Right cardiac atrium (tissue), 5 donors: Measurements from ENCODE around the gene WSB1. TPM values are rescaled to one million over a fixed set of nuclear protein-coding genes. Genes with fewer than 3 reads are reported as not detected.
"Not testable (repeated sequence)": the region's sequence is repeated elsewhere in the genome, so short reads cannot be mapped to it uniquely, and the experiment has no call there.

Experiments used
- ATAC-seq, 2 donors: fragments of 200-7000 bp; cut with Tn5 transposase; one replicate each; pipeline versions ENCODE4 v1.8.0 to v1.9.1; 2020; ENCODE audit warnings: moderate library complexity in 2 of 2, mild to moderate bottlenecking in 1 of 2
- DNase-seq, 3 donors: peaks; one replicate each; pipeline ENCODE4 v3.0.0-alpha.2; 2020
- H3K27ac ChIP-seq: one replicate; pipeline ENCODE4 v1.5.1; 2013; ENCODE audit warnings: mild to moderate bottlenecking, low read length, control low read depth, moderate library complexity
- H3K27me3 ChIP-seq: one replicate; pipeline ENCODE4 v1.6.1; 2013; ENCODE audit not compliant: control insufficient read depth, insufficient read depth
- H3K4me1 ChIP-seq: one replicate; pipeline ENCODE4 v1.6.1; 2013; ENCODE audit warnings: low read length; ENCODE audit not compliant: control insufficient read depth, insufficient read depth
- H3K4me3 ChIP-seq: one replicate; pipeline ENCODE4 v1.5.1; 2013; ENCODE audit warnings: low read length, control low read depth
- H3K9me3 ChIP-seq: one replicate; pipeline ENCODE4 v1.6.1; 2013; ENCODE audit warnings: low read length; ENCODE audit not compliant: control insufficient read depth
- WGBS: extraction: QIAGEN DNeasy Blood & Tissue Kit; methylation state at CpG from one replicate; pipeline ENCODE4 v1.1.7; 2013; 5-methylcytosine and 5-hydroxymethylcytosine counted together
- intact Hi-C, 4 donors: fragments of 100-400 bp; cut with DNase I; formaldehyde crosslinking; loops; one replicate each; pipeline versions ENCODE4 v1.11.0 to v1.14.0; 2022 to 2023
- polyA plus RNA-seq: library from polyadenylated mRNA; stranded (reverse); fragments of 200-250 nt; gene quantifications from one replicate; pipeline ENCODE4 v1.2.3, GENCODE V29; 2013
- total RNA-seq, 4 donors: library from RNA; stranded (reverse); fragmentation: NEBNext Ultra II Directional; extraction: Animal tissue kit (Norgen Biotek cat#: 25700); gene quantifications; one replicate each; pipeline ENCODE4 v1.2.1, GENCODE V29; 2021
- donor health status: healthy with polysubstance abuse.
- donor health status: DM: no; HTN: yes; CAD: no.
- donor health status: DM: no; HTN: no; CAD: no.
- donor health status: DM: no; HTN: yes; CAD: no; lungs with severe emphysema.
- donor health status: DM: yes; HTN: yes; CAD: no.

The WSB1 gene
- total and polyA plus RNA-seq, 5 donors, result 65.6 to 130 (median 83.4) TPM

DNA sequence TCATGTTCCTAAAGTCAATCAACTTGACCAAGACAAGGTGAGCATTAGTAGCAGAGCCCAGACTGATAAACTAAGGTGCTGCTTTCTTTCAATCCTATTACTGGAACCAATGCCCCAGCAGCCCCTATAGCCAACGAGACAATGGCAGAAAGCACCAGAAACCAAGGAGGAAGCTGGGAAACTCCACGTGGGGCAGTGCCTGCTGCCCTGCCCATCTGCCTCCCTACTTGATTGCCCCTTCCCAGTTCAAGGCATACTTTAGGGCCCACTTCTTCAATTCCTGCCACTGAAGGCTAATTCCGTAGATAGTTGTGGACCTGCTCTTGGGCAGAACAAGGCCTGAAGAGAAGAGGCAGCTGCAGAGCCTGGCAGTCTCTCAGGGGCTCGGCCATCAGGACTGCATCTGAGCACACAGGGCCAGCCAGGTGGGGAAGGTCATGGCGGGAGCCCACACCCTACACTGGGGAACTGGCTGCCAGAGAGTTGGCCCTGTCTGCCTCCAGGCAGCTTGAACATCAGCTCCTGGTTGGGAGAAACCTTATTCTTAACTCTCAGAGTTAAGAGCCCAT is 30.9 kb downstream of the WSB1 start:
- no peak overlapping the region for H3K4me3 ChIP-seq
- ATAC-seq (no peak), DNase-seq (no peak)
- H3K27me3 ChIP-seq, result no peaks in the 10 kb centered on the region
- no peaks in the 10 kb centered on the region for H3K9me3 ChIP-seq
- H3K4me1 ChIP-seq, result peaks cover 16% of the 10 kb centered on the region
- 77% methylated on average over 5 of the region's 5 CpGs for WGBS
- no peak overlapping the region for H3K27ac ChIP-seq
- intact Hi-C loops, result loop anchor here in 1 of 4 donors (10.0 kb wide), 1 partner anchor 80 kb away; no protein-coding TSS in a partner anchor

DNA sequence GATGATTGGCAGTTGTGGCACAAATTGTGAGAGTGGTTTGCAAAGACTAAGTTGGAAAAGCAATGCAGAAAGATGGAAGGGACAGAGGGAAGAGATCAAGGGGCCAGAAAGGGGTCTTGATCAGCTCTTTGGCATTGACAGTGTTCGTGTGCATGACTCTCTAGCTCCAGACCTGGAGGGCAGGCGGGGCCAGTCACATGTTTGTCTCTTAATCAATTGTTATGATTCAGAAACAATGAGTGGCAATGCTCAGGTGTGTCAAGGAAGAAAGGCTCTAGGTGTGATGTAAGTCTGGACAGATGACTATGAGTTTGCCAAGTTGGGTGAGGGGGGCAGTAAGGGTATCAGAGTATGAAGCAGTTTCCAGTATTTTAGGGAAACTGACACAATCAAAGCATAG is 32.1 kb downstream of the WSB1 start:
- no peak overlapping the region for H3K4me3 ChIP-seq
- no peaks in the 10 kb centered on the region for H3K9me3 ChIP-seq
- intact Hi-C loops, result loop anchor here in 1 of 4 donors (10.0 kb wide), 1 partner anchor 81 kb away; no protein-coding TSS in a partner anchor
- H3K27ac ChIP-seq, result no peak overlapping the region
- ATAC-seq, result no peak
- no peaks in the 10 kb centered on the region for H3K27me3 ChIP-seq
- DNase-seq, result no peak
- 79% methylated on average over 2 of the region's 2 CpGs for WGBS
- peaks cover 10% of the 10 kb centered on the region for H3K4me1 ChIP-seq

DNA sequence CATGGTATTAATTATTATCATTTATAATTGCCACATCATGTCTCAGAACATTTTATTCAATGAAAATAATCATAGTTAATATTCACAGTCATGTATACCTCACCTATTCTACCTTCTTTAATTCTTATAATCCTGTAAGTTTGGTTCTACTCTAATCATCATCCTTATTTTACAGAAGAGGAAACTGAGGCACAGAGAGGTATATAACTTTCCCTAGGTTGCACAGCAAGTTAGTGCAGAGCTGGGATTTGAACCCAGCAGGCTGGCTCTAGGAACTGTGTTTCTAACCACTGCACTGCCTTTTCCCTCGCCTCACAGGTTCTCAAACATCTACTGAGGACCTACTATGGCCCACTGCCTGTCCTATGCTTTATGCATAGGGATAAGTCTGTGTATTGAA is 32.7 kb downstream of the WSB1 start:
- intact Hi-C loops, result loop anchor here in 1 of 4 donors (10.0 kb wide), 1 partner anchor 82 kb away; no protein-coding TSS in a partner anchor
- no peak overlapping the region for H3K27ac ChIP-seq
- H3K27me3 ChIP-seq, result no peaks in the 10 kb centered on the region
- H3K4me3 ChIP-seq, result no peak overlapping the region
- WGBS, result 96% methylated on average over 1 of the region's 1 CpG
- ATAC-seq (no peak), DNase-seq (no peak)
- H3K4me1 ChIP-seq, result peaks cover 10% of the 10 kb centered on the region
- no peaks in the 10 kb centered on the region for H3K9me3 ChIP-seq

DNA sequence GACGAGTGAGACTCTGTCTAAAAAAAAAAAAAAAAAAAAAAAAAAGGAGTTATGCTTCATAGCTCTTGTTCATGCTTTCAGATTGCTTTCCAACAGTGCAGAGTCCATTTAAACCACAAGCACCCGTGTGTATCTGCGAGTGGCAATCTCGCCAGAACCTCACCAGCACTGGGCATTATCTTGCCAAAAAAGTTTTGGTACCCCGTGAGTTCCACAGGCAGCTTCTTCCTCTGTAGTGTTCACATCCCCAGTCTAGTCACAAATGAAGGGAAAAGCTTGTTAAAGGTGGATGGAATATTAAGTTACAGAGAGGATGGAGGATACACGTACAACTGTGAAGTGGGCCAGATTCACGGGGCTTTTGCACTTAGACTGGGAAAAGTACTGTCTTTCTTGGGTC is 33.5 kb downstream of the WSB1 start:
- no peak for ATAC-seq
- H3K27me3 ChIP-seq, result no peaks in the 10 kb centered on the region
- H3K27ac ChIP-seq, result no peak overlapping the region
- intact Hi-C loops, result loop anchor here in 1 of 4 donors (10.0 kb wide), 1 partner anchor 83 kb away; no protein-coding TSS in a partner anchor
- 82% methylated on average over 7 of the region's 7 CpGs for WGBS
- peaks cover 11% of the 10 kb centered on the region for H3K4me1 ChIP-seq
- no peak for DNase-seq
- no peaks in the 10 kb centered on the region for H3K9me3 ChIP-seq
- no peak overlapping the region for H3K4me3 ChIP-seq

DNA sequence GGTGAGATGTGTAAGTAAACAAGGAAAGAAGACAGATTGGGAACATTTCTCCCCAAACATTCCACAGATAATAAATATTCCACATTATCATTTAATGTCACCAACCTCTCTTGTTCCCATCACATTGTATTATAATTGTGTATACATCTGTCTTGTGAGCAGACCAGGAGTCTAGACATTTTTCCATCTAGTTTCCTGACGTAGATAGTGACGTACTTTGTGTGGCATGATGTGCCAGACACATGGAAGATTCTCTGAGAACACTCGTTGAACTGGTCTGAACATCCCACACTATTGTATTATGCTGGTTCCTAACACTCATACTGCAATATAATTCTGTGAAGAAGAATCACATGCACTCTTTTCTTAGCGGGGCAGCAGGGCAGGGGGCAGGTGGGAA is 34.0 kb downstream of the WSB1 start:
- DNase-seq, result no peak
- 68% methylated on average over 4 of the region's 4 CpGs for WGBS
- no peak for ATAC-seq
- Histone ChIP-seq H3K4me3 (no peak overlapping the region), H3K4me1 (peaks cover 11% of the 10 kb centered on the region), H3K9me3 (no peaks in the 10 kb centered on the region), H3K27me3 (no peaks in the 10 kb centered on the region), H3K27ac (no peak overlapping the region)
- intact Hi-C loops, result loop anchor here in 1 of 4 donors (10.0 kb wide), 1 partner anchor 83 kb away; no protein-coding TSS in a partner anchor

DNA sequence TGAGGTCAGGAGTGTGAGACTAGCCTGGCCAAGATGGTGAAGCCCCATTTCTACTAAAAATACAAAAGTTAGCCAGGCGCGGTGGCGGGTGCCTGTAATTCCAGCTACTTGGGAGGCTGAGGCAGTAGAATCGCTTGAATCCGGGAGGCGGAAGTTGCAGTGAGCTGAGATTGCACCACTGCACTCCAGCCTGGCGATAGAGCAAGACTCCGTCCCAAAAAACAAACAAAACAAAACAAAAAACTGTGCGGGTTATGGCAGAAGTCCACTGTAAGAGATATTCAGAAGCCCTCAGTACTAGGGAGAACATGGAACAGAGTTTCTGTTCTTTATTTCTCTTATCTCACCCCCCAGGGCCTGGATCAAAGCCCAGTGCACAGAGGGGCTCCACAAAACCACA is 34.8 kb downstream of the WSB1 start:
- H3K27me3 ChIP-seq, result not testable (repeated sequence)
- intact Hi-C loops, result loop anchor here in 1 of 4 donors (10.0 kb wide), 1 partner anchor 84 kb away; no protein-coding TSS in a partner anchor

DNA sequence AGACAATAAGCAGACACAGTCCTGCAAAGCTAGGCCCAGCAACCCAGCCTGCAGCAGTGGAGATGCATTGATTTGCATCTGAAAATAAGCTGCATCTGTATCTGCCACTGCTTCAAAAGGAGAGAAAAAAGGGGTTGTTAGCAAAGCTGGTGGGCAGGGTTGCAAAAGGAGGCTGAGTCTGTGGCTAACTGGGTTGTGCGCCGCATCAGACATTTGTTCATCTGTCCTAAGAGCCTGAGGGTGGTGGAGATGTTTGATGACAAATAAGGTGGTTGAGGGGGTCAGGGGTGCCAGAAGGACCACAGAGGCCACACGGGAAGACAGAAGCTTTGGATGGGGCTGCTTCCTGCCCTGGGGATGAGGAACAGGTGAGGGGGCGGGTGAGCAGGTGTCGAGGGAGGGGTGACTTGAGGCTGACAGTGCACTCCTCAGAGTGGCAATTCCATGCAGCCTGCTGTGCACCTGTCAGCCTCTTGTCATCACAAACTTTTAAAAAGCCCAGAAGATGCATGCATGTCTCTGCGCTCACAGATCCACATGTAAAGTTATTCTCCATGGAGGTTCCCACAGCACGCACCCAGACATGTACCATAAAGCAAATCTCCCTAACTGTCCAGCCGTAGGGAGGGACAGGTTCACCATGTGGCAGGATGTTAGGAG is 35.4 kb downstream of the WSB1 start:
- DNase-seq, result no peak
- intact Hi-C loops, result loop anchor here in 1 of 4 donors (10.0 kb wide), 1 partner anchor 84 kb away; no protein-coding TSS in a partner anchor
- H3K4me3 ChIP-seq, result no peak overlapping the region
- H3K4me1 ChIP-seq, result peaks cover 5% of the 10 kb centered on the region
- H3K27ac ChIP-seq, result no peak overlapping the region
- no peaks in the 10 kb centered on the region for H3K27me3 ChIP-seq
- no peak for ATAC-seq
- H3K9me3 ChIP-seq, result no peaks in the 10 kb centered on the region
- 89% methylated on average over 8 of the region's 8 CpGs for WGBS

More for the DNA sequence above, 34.8 kb downstream of the WSB1 start:
- not testable (repeated sequence) for DNase-seq, ATAC-seq, H3K4me3 ChIP-seq, H3K9me3 ChIP-seq, H3K27ac ChIP-seq, H3K4me1 ChIP-seq
- WGBS, result 83% methylated on average over 9 of the region's 9 CpGs

DNA sequence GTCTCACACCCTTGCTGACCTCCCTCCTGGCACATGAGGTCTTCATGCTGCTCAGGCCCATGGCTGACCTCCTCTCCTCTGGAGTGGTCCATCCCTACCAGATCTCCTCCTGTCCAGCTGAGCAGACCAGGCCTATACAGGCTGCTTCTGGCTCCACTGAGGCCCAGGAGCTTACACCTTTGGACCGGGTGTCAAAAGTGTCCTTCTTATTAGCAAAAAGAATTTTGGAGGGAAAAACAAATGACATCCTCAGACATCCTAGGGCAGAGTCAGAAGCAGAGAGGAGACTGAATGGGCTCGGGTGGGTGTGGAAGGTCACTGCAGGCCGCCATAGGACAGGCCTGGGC is 38.1 kb downstream of the WSB1 start:
- Histone ChIP-seq H3K27ac (peak overlapping the region; percentile 89), H3K4me1 (peaks cover 2% of the 10 kb centered on the region), H3K9me3 (no peaks in the 10 kb centered on the region), H3K27me3 (no peaks in the 10 kb centered on the region), H3K4me3 (no peak overlapping the region)
- intact Hi-C loops, result loop anchor here in 3 of 4 donors (2.0 to 5.0 kb wide), 4 partner anchors 35 to 95 kb away; partner anchors contain the start of gene WSB1 (in 1 of the 3)
- DNase-seq, result no peak
- ATAC-seq, result peak in 1 of 2 donors; percentile 1
- 57% methylated on average over 3 of the region's 3 CpGs for WGBS

DNA sequence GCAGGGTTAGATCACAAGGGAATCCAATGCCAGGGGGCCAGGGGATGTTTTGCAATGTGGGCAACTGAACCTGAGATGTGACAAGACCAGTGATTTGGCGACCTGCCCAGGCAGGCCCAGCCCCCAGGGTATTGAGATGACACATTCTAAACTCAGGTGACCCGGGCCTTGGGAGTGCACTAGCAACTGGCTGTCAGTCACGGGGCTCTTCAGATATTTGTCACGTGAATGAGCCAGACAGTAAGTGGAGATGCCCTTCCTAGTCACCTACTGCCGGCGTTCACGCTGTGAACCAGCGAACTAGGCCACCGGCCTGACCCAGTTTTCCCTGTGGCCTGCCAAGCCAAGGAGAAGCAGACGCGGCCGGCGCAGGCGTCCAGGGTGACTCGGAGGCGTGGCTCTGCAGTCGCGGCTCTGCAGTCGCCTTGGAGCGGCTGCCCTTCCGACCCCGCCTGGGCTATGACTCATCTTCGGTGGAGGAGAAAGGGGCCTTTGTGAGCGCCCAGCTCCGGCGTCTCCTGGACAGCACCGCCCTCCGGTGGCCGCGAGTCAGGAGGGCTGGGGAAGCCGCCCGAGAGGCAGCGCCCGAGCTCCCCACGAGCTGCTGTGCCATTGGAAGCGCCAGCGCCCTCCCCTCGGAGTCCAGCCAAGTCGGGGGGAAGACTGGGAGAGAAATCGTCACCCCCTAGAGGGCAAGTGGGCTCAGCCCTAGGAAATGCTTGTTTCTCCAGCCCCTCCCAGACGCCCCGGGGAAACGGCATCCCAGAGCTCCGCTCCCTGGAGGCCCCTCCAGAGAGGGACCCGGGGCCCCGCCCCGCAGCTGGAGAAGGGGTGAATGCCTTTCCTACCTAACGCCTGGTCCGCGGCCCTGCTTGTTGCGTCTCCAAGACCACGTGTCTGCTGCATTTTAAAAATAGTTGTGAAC is 38.8 kb downstream of the WSB1 start:
- peak overlapping the region; percentile 56 for H3K4me3 ChIP-seq
- DNase-seq, result peak; percentile 99 to 100 (median 99)
- under 1% methylated on average over 52 of the region's 52 CpGs for WGBS
- H3K27ac ChIP-seq, result peak overlapping the region; percentile 99
- peaks cover 2% of the 10 kb centered on the region for H3K4me1 ChIP-seq
- H3K27me3 ChIP-seq, result no peaks in the 10 kb centered on the region
- no peaks in the 10 kb centered on the region for H3K9me3 ChIP-seq
- intact Hi-C loops, result loop anchor here in 3 of 4 donors (2.0 to 5.0 kb wide), 4 partner anchors 35 to 96 kb away; partner anchors contain the start of gene WSB1 (in 1 of the 3)
- ATAC-seq, result peak; percentile 97

DNA sequence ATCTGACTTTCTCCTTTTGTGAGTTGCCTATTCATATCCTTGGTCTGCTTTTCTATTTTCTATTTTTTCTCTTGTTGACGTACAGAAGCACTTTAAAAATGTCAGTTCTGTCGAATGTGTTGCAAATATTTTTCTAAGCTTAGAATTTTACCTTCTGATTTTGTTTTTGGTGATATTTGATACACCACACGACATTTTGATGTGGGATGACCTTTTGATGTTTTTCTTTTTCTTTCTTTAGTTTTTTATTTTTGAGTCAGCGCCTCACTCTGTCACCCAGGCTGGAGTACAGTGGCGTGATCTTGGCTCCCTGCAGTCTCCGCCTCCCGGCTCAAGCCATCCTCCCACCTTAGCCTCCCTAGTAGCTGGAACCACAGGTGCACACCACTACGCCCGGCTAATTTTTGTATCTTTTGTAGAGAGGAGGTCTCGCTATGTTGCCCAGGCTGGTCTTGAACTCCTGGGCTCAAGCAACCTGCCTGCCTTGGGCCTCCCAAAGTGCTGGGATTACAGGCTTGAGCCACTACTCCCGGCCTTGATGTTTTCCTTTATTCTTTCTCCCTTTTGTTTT is 39.6 kb downstream of the WSB1 start:
- DNase-seq (peak in 1 of 3 donors; percentile 62), ATAC-seq (no peak)
- no peaks in the 10 kb centered on the region for H3K27me3 ChIP-seq
- intact Hi-C loops, result loop anchor here in 3 of 4 donors (2.0 to 5.0 kb wide), 4 partner anchors 36 to 97 kb away; partner anchors contain the start of gene WSB1 (in 1 of the 3)
- H3K27ac ChIP-seq, result peak overlapping the region; percentile 99
- H3K4me1 ChIP-seq, result peaks cover 2% of the 10 kb centered on the region
- H3K4me3 ChIP-seq, result peak overlapping the region; percentile 56
- 35% methylated on average over 11 of the region's 11 CpGs for WGBS
- H3K9me3 ChIP-seq, result no peaks in the 10 kb centered on the region
